Measurements from ENCODE around the gene CCDC174. TPM values are rescaled to one million over a fixed set of nuclear protein-coding genes. Genes with fewer than 3 reads are reported as not detected.

The CCDC174 gene
- total RNA-seq, 3 donors from 2014 or later = 20.0 to 29.8 (median 27.9) TPM

DNA sequence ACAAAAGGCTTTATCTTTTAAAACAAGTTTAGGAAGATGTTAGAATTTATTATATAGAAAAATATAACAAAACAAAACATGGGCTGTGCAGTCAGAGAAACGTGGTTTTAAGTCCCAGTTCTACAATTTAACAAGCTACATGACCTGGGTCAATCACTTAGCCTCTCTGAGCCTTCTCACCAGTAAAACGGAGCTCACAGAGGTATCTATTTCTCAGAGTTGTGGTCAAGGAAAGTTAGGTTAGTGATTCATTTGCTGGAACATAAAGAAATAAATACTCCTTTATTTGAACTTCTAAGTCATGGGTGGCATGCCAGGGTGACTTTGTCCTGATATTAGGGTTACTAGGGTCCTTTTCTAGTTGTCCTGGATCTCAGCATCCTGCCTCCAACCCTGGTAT, 10.8 kb upstream of the CCDC174 start:
- ATAC-seq = no peak
- intact Hi-C loops (cut with DNase I, micrococcal nuclease) = no loop called here
- Histone ChIP-seq H3K36me3 (ENCODE audit: low read depth) (no peaks in the 10 kb centered on the region), H3K9me3 (no peaks in the 10 kb centered on the region), H3K4me3 (no peak overlapping the region), H3K4me1 (ENCODE audit: low read depth) (no peaks in the 10 kb centered on the region)
- TF ChIP-seq, protein P1, sequence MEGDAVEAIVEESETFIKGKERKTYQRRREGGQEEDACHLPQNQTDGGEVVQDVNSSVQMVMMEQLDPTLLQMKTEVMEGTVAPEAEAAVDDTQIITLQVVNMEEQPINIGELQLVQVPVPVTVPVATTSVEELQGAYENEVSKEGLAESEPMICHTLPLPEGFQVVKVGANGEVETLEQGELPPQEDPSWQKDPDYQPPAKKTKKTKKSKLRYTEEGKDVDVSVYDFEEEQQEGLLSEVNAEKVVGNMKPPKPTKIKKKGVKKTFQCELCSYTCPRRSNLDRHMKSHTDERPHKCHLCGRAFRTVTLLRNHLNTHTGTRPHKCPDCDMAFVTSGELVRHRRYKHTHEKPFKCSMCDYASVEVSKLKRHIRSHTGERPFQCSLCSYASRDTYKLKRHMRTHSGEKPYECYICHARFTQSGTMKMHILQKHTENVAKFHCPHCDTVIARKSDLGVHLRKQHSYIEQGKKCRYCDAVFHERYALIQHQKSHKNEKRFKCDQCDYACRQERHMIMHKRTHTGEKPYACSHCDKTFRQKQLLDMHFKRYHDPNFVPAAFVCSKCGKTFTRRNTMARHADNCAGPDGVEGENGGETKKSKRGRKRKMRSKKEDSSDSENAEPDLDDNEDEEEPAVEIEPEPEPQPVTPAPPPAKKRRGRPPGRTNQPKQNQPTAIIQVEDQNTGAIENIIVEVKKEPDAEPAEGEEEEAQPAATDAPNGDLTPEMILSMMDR (IDR thresholded peaks at IDR 0.05) = no peak
- no peak for DNase-seq

DNA sequence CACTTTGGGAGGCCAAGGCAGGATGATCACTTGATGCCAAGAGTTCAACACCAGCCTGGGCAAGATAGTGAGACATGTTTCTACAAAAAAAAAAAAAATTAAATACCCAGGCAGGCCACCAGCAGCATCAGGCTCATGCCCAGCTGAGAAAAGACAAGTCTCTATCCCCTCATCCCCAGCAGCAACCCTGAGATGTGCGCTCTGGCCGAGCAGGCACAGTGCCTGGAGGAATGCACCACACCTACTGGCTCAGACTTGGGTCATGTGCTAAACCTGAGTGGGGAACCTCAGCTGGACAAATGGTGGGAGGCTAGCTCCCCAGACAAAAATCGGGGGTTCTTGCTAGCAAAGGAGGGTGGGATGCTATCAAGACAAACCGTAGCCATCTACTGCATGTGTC, 10.2 kb upstream of the CCDC174 start:
- no peaks in the 10 kb centered on the region for H3K36me3 ChIP-seq (ENCODE audit: low read depth)
- TF ChIP-seq, protein P1 (IDR thresholded peaks at IDR 0.05) = no peak
- DNase-seq (no peak), ATAC-seq (no peak)
- intact Hi-C loops (cut with DNase I, micrococcal nuclease) = no loop called here
- H3K4me1 ChIP-seq (ENCODE audit: low read depth) = no peaks in the 10 kb centered on the region
- no peak overlapping the region for H3K4me3 ChIP-seq
- no peaks in the 10 kb centered on the region for H3K9me3 ChIP-seq

- Histone ChIP-seq H3K4me1 (ENCODE audit: low read depth) (no peaks in the 10 kb centered on the region), H3K9me3 (no peaks in the 10 kb centered on the region), H3K36me3 (ENCODE audit: low read depth) (no peaks in the 10 kb centered on the region), H3K4me3 (no peak overlapping the region)
- DNase-seq (no peak), ATAC-seq (no peak)
- intact Hi-C loops (cut with DNase I, micrococcal nuclease) = no loop called here
- TF ChIP-seq, protein P1 (IDR thresholded peaks at IDR 0.05) = no peak
Measured at GRCh38 chr3:14645453-14645852, 6.1 kb upstream of the CCDC174 start.

- Histone ChIP-seq H3K4me3 (no peak overlapping the region), H3K9me3 (no peaks in the 10 kb centered on the region), H3K4me1 (ENCODE audit: low read depth) (peaks cover 6% of the 10 kb centered on the region), H3K36me3 (ENCODE audit: low read depth) (no peaks in the 10 kb centered on the region)
- no peak for ATAC-seq
- TF ChIP-seq, protein P1 (IDR thresholded peaks at IDR 0.05) = no peak
- DNase-seq = no peak
- intact Hi-C loops (cut with DNase I, micrococcal nuclease) = no loop called here
Measured at GRCh38 chr3:14646131-14646573, 5.4 kb upstream of the CCDC174 start.

- no peaks in the 10 kb centered on the region for H3K36me3 ChIP-seq (ENCODE audit: low read depth)
- intact Hi-C loops (cut with DNase I, micrococcal nuclease) = no loop called here
- no peak for DNase-seq
- TF ChIP-seq, protein P1 (IDR thresholded peaks at IDR 0.05) = no peak
- H3K9me3 ChIP-seq = no peaks in the 10 kb centered on the region
- no peak for ATAC-seq
- no peak overlapping the region for H3K4me3 ChIP-seq
- H3K4me1 ChIP-seq (ENCODE audit: low read depth) = peaks cover 6% of the 10 kb centered on the region
Measured at GRCh38 chr3:14646589-14647413, 4.8 kb upstream of the CCDC174 start.
